HG02759 (cell line): ENCODE results near the gene NPBWR2.
"Not testable (repeated sequence)": the region's sequence is repeated elsewhere in the genome, so short reads cannot be mapped to it uniquely, and the experiment has no call there.

ENCODE experiments used
- ATAC-seq: cut with Tn5 transposase; IDR thresholded peaks from one replicate; pipeline ENCODE4 v1.9.1; 2021; ENCODE audit warnings: mild to moderate bottlenecking, moderate library complexity; ENCODE audit not compliant: unreplicated experiment

NPBWR2 gene

DNA sequence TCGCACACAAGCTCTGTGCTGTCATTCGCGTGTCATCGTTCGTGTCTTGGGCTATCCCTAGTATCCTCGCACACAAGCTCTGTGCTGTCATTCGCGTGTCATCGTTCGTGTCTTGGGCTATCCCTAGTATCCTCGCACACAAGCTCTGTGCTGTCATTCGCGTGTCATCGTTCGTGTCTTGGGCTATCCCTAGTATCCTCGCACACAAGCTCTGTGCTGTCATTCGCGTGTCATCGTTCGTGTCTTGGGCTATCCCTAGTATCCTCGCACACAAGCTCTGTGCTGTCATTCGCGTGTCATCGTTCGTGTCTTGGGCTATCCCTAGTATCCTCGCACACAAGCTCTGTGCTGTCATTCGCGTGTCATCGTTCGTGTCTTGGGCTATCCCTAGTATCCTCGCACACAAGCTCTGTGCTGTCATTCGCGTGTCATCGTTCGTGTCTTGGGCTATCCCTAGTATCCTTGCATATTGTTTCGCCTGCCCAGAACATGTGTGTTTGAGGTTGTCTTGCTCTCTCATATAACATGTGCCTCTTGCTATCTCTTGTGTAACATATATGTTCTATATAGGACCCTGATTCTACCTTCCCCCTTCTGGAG lies 20.0 kb downstream of the NPBWR2 start:
- not testable (repeated sequence) for ATAC-seq

DNA sequence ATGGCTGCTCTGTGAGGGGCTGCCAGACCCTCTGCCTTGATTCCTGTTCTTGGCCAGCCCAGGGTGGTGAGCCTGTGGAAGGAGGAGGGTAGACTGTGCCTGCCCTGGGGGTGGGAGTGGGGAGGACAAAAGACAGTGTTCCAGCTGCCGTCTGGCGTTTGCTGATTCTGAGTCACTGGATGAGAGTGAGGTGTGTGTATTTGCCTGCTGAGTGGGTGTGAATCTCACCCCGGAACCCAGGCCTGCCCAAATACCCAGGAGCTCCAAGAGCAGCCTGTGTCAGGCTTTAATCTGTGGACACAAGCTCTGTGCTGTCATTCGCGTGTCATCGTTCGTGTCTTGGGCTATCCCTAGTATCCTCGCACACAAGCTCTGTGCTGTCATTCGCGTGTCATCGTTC lies 20.6 kb downstream of the NPBWR2 start:
- no peak for ATAC-seq

DNA sequence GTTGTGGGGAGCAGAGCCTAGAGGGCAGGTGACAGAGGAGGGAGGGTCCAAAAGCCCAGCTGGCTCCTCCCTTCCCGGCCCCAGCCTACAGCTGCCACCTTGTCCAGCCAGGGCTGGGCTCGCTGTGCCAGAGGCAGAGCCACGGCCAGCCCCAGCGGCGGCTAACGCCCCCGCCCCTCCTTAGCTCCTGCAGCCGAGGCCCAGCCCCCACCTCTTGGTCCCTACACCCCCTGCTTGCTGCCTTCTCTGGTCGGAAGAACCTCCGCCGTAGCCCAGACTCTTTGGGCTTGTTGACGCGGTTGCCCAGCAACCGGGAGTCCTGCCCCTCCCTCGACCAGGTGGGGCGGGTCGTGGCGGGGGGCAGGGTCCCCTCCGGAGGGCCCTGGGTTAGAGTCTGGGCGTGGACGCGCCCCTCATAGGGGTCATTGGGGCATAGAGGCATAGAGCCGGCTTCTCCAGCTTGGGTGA lies 22.6 kb downstream of the NPBWR2 start:
- ATAC-seq, result no peak

DNA sequence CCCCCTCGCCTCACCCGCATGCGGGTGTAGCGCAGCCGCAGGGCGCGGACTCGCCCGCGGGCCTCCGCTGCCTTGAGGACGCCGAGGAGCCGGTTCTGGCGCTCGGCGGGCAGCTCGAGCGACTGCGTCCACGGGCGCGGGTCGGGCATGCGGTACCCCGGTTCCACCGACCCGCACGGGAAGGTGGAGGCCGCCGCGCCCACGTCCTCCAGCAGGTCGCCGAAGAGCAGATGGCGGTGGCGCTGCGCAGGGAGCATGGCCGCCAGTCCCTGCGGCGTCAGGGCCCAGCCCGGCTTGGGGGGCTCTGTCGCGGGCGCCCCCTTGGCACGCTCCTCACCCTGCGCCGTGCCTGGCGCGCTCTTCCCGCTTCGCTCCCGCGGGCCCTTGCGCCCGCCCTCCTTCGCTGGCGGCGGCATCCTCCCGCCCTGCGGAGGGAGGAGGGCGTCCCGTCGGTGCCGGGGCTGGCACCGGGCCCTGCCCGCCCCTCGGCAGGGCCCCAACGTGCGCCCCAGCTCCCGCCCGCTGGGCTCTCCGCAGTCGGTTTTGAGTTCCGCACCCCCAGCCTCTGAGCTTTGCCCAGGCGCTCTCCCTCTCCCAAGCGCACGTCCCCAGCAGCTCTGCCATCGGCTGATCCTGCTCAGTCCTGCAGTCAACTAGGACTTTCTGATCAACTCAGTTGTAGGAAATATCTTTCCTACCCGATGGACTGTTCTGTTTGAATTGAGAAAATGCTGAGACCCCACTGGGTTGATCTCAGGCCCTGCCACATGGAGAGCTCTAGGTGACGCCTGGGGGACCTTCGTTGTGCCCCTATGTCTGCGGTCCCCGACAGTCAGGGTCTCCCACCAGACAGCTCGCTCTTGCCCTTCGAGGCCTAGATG lies 23.3 kb downstream of the NPBWR2 start, which contains the start of gene LKAAEAR1:
Gene LKAAEAR1, minus strand, starts transcription at position 595 of the 881 bp plus-strand sequence. Its CDS starts 179 bp downstream, at position 416.
- no peak for ATAC-seq

DNA sequence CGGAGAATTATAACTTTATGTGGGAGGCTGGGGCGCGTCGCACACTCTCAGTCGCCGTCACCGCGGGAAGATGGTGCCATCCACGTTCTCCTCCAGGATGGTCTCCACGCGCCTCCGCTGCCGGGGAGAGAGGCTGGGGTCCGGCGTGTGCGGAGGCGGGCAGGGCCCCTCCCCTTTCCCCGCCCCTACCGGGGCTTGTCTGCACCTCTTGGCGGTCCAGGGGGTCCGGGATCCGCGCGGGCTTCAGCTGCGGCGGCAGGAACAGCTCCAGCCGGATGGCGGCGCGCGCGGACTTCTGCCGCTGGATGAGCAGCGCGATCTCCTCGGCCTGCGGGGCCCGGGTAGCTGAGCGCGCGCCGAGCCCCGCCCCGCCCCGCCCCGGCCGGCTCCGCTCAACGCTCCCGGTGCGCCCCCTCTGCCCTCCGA lies 24.0 kb downstream of the NPBWR2 start:
- no peak for ATAC-seq

DNA sequence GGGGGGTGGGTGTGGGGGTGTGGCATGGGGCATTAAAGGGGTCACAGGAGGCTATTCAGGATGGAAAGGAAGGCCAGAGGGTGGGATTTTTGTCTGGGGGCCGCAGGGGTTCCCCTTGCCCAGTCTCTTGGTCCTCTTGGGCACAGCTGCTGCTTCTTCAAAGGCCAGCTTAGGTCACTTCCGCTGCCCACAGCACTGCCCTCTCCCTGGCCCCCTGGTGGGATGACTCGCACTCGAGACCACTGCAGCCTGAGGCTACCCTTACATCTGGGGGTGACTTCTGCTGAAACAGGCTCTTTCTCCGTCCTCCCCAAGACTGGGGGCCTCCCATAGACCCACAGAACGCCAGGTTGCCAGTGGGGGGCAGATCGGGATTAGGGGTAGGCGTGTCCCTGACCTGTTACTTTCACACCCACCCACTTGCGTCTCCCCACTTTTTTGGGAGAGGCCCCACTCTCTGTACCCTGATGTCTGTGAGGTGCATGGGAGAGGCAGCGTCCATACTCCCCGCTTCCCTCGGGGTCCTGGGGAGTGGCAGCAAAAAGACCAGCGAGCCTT lies 24.5 kb downstream of the NPBWR2 start:
- ATAC-seq, result no peak

GRCh38 chr20:64082126-64082731 lies 25.1 kb downstream of the NPBWR2 start:
- ATAC-seq, result no peak

DNA sequence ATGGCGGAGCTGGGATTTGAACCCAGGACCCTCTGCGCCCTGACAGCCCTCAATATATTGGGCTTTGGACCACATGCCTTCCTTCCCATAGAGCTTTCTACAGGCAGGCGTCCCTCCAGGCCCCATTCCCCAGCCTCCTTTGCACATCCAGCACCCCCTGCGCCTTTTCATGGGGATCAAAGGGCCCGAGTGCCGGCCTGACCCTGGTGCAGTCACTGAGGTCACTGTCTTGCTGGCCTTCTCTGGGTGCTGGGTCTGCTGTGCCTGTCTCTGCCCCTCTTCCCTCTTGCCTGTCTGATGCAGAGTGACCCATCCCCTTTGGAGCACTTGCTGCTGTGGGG lies 25.8 kb downstream of the NPBWR2 start:
- no peak for ATAC-seq

GRCh38 chr20:64080813-64081623 lies 26.3 kb downstream of the NPBWR2 start:
- ATAC-seq, result no peak

DNA sequence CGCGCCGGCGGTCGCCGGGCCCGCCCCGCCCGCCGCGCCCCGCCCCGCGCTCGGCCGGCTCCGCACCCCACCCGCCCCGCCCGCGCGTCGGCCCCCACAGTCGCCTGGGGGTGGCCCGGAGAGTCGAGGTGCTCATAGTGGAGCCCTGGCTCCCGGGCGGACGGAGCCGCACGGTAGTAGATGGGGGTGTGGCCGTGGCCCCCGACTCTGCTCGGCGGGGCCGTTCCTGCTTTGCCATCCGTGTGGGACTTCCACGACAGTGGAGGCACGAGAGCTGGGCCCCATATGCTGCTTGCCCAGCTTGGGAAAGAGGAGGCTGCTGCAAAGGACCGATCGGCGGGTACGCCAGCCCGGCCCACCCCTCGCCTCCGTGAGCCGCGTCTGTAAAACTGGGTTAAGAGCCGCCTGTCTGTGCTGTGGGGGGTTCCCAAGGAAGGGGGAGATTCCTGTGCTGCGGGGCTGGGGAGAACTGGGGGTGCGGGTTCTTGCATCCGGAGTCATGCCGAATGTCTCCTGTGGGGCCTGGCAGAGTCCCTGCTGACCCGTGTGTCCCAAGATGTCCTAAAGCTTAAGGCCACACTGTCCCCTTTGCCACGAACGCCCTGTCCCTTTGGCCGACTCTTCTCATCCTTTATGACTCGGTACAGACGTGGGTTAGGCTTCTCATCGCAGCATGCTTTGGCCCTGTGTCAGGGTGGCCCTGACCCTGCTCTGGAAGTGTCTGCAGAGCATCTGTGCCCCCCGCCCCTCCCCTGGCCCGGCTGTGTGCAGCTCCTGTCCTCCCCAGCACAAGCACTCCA lies 27.2 kb downstream of the NPBWR2 start, which contains the start of gene OPRL1:
Gene OPRL1, plus strand, starts transcription at position 70 of the 800 bp plus-strand sequence. CDS start 12,639 bp downstream, outside the sequence.
- ATAC-seq, result no peak

GRCh38 chr20:64079273-64080012 lies 27.9 kb downstream of the NPBWR2 start, which contains the start of gene RGS19:
RGS19 (minus strand) TSS chr20:64079518; CDS start chr20:64076886, 2,632 bp downstream.
- ATAC-seq, result peak; percentile 44

DNA sequence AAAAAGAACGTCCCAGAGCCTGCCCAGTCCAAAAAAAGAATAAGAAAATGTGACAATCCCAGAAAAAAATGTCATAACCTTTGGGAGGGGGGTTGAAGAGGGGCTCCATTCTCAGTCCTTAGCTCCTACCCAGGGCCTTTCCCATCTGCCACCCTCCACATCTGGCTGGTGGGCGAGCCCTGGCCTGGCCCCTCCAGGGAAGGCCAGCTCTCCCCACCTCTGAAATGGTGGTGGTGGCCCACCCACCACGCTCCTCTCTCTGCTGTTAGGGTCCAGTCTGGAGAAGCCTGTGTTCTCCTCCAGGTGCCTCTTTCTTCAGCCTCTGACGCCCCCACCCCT lies 28.5 kb downstream of the NPBWR2 start:
- no peak for ATAC-seq

GRCh38 chr20:64077876-64078551 lies 29.4 kb downstream of the NPBWR2 start:
- peak; percentile 28 for ATAC-seq

GRCh38 chr20:64077541-64077875 lies 29.9 kb downstream of the NPBWR2 start:
- no peak for ATAC-seq

DNA sequence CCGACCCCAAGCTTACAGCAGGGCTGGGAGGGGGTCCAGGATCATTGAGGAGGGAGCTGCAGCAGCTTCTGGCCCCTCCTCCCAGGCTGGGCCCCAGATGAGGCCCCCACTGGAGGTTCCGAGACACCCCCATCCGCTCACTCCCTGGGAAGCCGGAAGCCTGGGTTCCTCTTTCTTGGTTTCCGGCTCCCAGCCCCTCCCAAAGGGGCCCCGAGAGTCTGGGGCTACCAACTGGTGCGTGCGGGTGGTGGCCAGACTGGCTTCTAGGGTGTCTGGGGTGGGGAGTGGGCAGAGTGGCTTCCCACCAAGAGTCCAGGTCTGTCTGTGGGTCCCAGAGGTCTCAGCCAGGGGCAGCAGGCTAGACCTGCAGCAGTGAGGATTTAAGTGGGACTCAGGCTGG lies 30.3 kb downstream of the NPBWR2 start:
- peak; percentile 29 for ATAC-seq

GRCh38 chr20:64076061-64076997 lies 31.0 kb downstream of the NPBWR2 start:
- no peak for ATAC-seq

DNA sequence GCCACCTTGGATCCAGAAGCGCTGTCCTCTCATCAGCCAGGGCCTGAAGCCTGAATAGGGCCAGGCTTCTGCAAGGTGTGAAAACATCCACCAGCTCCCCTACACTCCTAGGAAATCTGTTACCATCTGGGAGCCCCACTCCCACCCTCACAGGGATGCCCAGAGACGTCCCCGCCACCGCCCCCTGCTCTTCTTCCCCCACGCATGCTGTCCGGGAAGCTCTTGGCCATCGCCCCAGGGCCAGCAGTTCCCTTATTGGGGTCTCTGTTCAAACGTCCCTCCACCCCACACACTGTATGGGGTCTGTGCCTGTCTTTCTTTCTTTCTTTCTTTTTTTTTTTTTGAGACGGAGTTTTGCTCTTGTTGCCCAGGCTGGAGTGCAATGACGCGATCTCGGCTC lies 31.8 kb downstream of the NPBWR2 start:
- no peak for ATAC-seq
